ENCODE measurements around the gene SGPL1.

The SGPL1 gene

GRCh38 chr10:70837660-70838059 is 21.9 kb downstream of the SGPL1 start:
- no peak for DNase-seq (ENCODE audit: low read depth)
- TF ChIP-seq, protein P1, sequence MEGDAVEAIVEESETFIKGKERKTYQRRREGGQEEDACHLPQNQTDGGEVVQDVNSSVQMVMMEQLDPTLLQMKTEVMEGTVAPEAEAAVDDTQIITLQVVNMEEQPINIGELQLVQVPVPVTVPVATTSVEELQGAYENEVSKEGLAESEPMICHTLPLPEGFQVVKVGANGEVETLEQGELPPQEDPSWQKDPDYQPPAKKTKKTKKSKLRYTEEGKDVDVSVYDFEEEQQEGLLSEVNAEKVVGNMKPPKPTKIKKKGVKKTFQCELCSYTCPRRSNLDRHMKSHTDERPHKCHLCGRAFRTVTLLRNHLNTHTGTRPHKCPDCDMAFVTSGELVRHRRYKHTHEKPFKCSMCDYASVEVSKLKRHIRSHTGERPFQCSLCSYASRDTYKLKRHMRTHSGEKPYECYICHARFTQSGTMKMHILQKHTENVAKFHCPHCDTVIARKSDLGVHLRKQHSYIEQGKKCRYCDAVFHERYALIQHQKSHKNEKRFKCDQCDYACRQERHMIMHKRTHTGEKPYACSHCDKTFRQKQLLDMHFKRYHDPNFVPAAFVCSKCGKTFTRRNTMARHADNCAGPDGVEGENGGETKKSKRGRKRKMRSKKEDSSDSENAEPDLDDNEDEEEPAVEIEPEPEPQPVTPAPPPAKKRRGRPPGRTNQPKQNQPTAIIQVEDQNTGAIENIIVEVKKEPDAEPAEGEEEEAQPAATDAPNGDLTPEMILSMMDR (IDR thresholded peaks at IDR 0.05; ENCODE audit: insufficient read depth, low read depth, low read length, missing control alignments), result no peak
- no peak overlapping the region for H3K4me3 ChIP-seq (ENCODE audit: low read depth, low read length)

DNA sequence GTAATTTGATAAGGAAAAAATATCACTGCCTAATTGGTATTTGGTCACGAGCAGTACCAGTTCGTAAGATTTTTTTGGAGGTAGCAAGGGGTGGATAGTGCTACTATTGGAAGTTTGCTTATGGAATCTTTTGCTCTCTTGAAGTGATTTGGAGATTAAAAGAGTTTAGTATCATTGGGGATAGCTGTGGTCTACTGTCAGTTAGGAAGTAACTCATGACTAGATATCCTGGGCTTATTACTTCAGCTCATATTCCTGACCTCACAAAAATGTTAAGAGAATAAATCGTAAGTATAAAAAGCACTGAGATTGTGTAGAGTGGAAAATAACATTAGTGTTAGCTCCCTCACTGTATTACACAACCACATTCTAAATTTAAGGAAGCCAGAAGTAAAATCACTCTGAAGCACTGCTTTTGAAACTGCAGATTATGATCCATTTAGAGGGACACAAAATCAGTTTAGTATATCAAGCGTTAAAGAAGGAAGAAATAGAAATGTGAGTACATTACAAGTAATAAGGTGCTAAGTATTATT is 22.6 kb downstream of the SGPL1 start:
- DNase-seq (ENCODE audit: low read depth), result no peak
- TF ChIP-seq, protein P1 (IDR thresholded peaks at IDR 0.05; ENCODE audit: insufficient read depth, low read depth, low read length, missing control alignments), result no peak
- H3K4me3 ChIP-seq (ENCODE audit: low read depth, low read length), result no peak overlapping the region

GRCh38 chr10:70840836-70841235 is 25.1 kb downstream of the SGPL1 start:
- TF ChIP-seq, protein P1 (IDR thresholded peaks at IDR 0.05; ENCODE audit: insufficient read depth, low read depth, low read length, missing control alignments), result no peak
- DNase-seq (ENCODE audit: low read depth), result no peak
- no peak overlapping the region for H3K4me3 ChIP-seq (ENCODE audit: low read depth, low read length)

DNA sequence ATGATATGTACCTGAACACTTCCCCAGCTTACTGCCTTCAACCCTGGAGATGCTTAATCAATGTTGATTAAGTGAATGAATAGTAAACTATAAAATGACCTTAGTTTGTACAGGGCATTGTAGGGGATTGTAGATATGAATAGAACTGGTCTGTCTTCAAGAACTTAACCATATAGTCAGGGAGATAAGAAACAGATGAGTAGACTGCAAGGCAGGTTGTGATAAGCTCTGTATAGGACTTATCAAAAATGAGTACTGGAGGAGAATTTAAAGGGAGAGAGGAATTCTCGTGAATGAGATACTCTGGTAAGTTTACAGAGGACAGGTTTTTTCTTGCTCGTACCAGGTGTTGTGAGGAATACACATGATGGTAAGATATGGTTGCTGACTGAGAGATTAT is 27.6 kb downstream of the SGPL1 start:
- DNase-seq (ENCODE audit: low read depth), result no peak
- TF ChIP-seq, protein P1 (IDR thresholded peaks at IDR 0.05; ENCODE audit: insufficient read depth, low read depth, low read length, missing control alignments), result no peak

DNA sequence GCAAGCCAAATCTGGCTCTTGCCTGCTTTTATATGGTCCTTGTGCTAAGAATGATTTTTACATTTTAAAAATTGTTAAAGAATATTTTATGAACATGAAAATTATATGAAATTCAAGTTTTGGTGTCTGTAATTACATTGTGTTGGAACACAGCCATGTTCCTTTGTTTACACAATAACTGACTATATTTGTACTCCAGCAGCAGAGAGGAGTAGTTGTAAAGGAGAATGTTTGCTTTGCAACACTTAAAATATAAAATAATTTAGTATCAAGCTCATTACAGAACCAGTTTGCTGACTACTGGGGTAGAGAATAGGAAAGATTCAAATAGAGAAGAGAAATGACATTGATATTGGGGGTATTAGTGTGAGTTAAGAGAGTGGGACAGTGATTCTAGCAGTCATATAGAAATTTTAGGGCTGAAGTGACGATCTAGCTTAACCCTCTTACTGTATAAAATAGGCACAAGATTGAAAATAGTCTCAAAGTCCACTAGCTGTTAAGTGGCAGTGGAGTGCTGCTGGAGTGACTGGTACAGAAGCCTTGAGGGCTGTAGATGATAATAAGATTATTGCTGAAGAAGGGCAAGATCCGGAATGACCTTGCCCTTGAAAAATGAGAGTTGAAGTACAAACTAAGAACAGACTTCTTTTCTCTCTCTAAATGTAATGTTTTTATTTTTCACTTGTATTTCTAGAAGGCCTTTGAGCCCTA is 28.2 kb downstream of the SGPL1 start:
- TF ChIP-seq, protein P1 (IDR thresholded peaks at IDR 0.05; ENCODE audit: insufficient read depth, low read depth, low read length, missing control alignments), result no peak
- no peak for DNase-seq (ENCODE audit: low read depth)
- H3K4me3 ChIP-seq (ENCODE audit: low read depth, low read length), result no peak overlapping the region

More for the DNA sequence above, 27.6 kb downstream of the SGPL1 start:
- H3K4me3 ChIP-seq (ENCODE audit: low read depth, low read length), result no peak overlapping the region

GRCh38 chr10:70845256-70845655 is 29.5 kb downstream of the SGPL1 start:
- TF ChIP-seq, protein P1 (IDR thresholded peaks at IDR 0.05; ENCODE audit: insufficient read depth, low read depth, low read length, missing control alignments), result no peak
- DNase-seq (ENCODE audit: low read depth), result no peak
- no peak overlapping the region for H3K4me3 ChIP-seq (ENCODE audit: low read depth, low read length)

DNA sequence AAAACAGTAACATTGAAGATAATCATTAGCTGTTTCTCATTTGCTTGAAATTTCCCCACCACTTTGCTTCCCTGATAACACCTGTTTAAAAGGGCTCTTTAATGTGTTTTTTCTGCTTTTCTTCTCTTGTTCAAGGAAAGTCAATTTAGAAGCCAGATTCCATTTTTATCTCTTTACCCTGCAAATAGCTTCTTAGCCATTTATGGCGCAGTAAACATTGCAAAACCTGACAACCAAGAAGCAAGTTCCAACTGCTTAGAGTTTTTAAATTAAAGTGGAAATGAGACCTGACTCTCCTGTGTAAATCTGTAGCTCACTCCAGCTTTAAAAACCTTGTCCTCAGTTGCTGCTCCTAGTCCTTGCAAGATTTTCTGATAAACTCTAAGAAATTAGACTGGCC is 30.1 kb downstream of the SGPL1 start:
- DNase-seq (ENCODE audit: low read depth), result no peak
- H3K4me3 ChIP-seq (ENCODE audit: low read depth, low read length), result no peak overlapping the region
- TF ChIP-seq, protein P1 (IDR thresholded peaks at IDR 0.05; ENCODE audit: insufficient read depth, low read depth, low read length, missing control alignments), result no peak
